Right atrium auricular region (tissue), 2 donors: ENCODE data around the gene ZFTA. TPM values are rescaled to one million over a fixed set of nuclear protein-coding genes. Genes with fewer than 3 reads are reported as not detected.

Experiments
- DNase-seq: peaks from one replicate; pipeline ENCODE4 v3.0.0-alpha.2; 2019; ENCODE audit warnings: low spot score
- H3K27ac ChIP-seq, 2 donors: fragments of 200-600 bp; sonication (generic); 1 replicate in 1 of 2; 2 replicates in 1 of 2; pipeline ENCODE4 v1.5.1; 2016 to 2019
- H3K27me3 ChIP-seq, 2 donors: fragments of 200-600 bp; sonication (generic); one replicate each; pipeline versions ENCODE4 v1.5.1 to v1.6.0; 2017 to 2019
- H3K36me3 ChIP-seq: fragments of 200-600 bp; sonication (generic); one replicate; pipeline ENCODE4 v1.5.1; 2016
- H3K4me1 ChIP-seq, 2 donors: fragments of 200-600 bp; sonication (generic); one replicate each; pipeline versions ENCODE4 v1.5.1 to v1.6.0; 2017 to 2019
- H3K4me3 ChIP-seq, 2 donors: fragments of 200-600 bp; sonication (generic); 1 replicate in 1 of 2; 2 replicates in 1 of 2; pipeline ENCODE4 v1.5.1; 2017 to 2019; ENCODE audit warnings: mild to moderate bottlenecking in 1 of 2, moderate library complexity in 1 of 2
- H3K9me3 ChIP-seq, 2 donors: fragments of 200-600 bp; sonication (generic); one replicate each; pipeline ENCODE4 v1.5.1; 2019
- total RNA-seq, 2 donors: library from RNA; depleted of rRNA; stranded (reverse); fragments of >200 nt; gene quantifications; one replicate each; pipeline ENCODE4 v1.1.0, GENCODE V29; 2016
- TF ChIP-seq, protein P1 (sequence below), 2 donors: fragments of 200-600 bp; sonication (generic); IDR thresholded peaks; one replicate each; pipeline ENCODE4 v1.5.1; 2019; ENCODE audit warnings: antibody characterized with exemption in 2 of 2

The ZFTA gene
- total RNA-seq, 2 donors from 2014 or later = 12.2 to 18.5 TPM

DNA sequence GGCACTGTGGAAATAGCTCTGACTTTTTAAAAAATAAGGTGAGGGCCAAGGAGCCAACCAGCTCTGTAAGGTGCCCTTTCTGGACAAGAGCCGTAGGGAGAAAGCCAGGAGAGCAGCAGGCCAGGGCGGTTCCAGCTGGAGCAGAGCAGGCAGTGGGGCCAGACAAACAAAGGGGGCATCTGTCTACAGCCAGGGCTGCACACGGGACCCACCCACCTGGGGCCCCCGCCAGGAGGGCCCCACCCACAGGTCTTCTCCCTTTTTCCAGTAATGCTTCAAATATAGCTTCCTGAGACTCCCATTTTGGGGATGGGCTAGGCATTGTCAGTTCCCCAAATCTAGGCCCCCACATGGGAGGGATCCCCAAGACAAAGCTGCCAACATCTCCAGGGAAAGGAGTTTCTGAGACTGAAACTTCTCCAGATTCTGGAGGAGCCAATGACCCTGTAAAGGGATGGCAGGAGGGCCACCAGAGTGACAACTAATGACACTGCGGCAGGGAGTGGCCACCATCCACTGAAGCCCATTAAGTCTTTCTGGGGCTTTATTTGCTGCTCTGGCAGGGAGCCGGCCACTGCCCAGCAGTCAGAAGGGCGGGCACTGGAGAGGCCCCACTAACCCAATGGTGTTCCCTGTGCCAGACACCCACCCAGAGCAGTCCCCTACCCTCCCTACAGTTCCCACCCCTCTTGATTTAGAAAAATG is 1.9 kb downstream of the ZFTA start:
- TF ChIP-seq, protein P1, sequence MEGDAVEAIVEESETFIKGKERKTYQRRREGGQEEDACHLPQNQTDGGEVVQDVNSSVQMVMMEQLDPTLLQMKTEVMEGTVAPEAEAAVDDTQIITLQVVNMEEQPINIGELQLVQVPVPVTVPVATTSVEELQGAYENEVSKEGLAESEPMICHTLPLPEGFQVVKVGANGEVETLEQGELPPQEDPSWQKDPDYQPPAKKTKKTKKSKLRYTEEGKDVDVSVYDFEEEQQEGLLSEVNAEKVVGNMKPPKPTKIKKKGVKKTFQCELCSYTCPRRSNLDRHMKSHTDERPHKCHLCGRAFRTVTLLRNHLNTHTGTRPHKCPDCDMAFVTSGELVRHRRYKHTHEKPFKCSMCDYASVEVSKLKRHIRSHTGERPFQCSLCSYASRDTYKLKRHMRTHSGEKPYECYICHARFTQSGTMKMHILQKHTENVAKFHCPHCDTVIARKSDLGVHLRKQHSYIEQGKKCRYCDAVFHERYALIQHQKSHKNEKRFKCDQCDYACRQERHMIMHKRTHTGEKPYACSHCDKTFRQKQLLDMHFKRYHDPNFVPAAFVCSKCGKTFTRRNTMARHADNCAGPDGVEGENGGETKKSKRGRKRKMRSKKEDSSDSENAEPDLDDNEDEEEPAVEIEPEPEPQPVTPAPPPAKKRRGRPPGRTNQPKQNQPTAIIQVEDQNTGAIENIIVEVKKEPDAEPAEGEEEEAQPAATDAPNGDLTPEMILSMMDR (IDR thresholded peaks at IDR 0.05) = no peak
- DNase-seq = no peak
- H3K36me3 ChIP-seq = no peaks in the 10 kb centered on the region
- H3K4me1 ChIP-seq = peaks cover 0 to 62% of the 10 kb centered on the region in 2 donors
- H3K9me3 ChIP-seq = no peaks in the 10 kb centered on the region
- H3K27ac ChIP-seq = peak overlapping the region in 1 of 2 donors; percentile 82
- no peaks in the 10 kb centered on the region for H3K27me3 ChIP-seq
- peak overlapping the region in 1 of 2 donors; percentile 85 for H3K4me3 ChIP-seq

DNA sequence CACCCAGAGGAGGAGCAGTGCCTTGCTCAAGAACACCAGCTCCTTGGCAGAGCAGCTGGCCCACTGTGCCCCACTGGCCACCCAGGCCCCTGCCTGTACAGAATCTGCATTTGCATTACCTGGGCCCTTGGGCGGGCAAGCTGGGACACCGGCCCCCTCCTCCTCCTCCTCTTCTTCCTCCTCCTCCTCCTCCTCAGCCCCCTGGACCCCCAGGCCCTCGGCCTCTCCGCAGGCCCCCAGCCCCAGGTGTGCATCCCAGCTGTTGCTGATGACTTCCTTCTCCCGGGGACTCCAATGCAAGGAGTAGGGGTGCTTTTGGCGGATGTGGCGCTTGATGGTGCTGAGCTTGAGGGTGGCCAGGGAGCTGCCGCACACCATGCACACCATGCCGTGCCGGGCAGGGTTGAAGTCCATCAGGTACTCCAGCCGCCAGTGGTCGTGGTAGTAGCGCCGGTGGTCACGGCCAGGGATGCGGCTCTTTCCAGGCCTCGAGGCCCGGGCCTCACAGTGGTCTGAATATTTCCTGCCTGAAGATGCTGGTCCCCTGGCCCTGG is 2.8 kb downstream of the ZFTA start:
- Histone ChIP-seq H3K4me1 (peaks cover 0 to 62% of the 10 kb centered on the region in 2 donors), H3K36me3 (no peaks in the 10 kb centered on the region), H3K27me3 (no peaks in the 10 kb centered on the region), H3K9me3 (no peaks in the 10 kb centered on the region), H3K27ac (no peak overlapping the region), H3K4me3 (no peak overlapping the region)
- no peak for DNase-seq
- TF ChIP-seq, protein P1 (IDR thresholded peaks at IDR 0.05) = no peak

DNA sequence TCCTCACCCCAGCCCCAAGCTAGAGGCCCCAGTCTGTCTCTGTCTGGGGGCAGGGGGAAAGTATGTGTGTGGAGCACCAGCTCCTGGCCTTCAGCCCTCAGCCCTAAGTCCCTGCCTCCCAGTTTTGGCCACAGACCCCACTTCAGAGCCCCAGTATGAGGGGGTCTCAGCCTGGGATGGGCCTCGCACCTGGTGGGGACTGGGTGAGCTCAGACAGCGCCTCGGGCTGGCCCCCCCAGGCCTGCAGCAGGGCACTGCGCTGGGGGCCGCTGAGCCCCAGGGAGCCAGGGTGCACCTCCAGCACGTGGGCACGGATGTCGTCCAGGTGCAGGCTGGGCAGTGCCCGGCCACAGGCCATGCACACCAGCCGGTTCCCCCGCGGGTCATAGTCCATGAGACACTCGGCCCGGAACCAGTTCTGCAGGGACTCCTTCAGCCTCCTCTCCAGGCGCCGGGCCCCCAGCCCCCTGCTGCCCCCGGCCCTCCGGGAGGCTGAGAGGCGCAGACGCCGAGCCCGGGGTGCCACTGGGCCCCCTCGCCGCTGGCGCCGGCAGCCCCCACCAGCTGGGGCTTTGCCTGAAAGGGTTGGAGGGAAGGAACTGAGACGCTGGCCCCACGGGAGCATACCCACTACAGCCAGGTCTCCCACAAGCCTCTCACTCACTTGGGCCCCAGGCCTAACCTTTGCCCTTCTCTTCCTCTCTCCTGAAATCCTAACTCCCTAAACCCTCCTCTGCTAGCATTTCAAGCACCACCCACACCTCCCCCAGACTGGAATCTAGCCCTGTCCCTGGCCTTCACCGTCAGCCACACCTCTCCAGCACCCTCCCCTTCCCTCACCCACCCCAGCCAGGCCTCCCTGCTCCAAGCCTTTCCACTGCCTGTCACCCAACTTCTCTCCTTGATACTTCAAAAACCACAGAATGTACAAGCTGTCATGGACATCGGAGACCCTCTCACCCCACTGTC is 3.6 kb downstream of the ZFTA start:
- no peaks in the 10 kb centered on the region for H3K27me3 ChIP-seq
- no peaks in the 10 kb centered on the region for H3K36me3 ChIP-seq
- H3K4me3 ChIP-seq = no peak overlapping the region
- no peak for DNase-seq
- H3K9me3 ChIP-seq = no peaks in the 10 kb centered on the region
- peak overlapping the region in 1 of 2 donors; percentile 73 for H3K27ac ChIP-seq
- TF ChIP-seq, protein P1 (IDR thresholded peaks at IDR 0.05) = no peak
- H3K4me1 ChIP-seq = peaks cover 0 to 60% of the 10 kb centered on the region in 2 donors

DNA sequence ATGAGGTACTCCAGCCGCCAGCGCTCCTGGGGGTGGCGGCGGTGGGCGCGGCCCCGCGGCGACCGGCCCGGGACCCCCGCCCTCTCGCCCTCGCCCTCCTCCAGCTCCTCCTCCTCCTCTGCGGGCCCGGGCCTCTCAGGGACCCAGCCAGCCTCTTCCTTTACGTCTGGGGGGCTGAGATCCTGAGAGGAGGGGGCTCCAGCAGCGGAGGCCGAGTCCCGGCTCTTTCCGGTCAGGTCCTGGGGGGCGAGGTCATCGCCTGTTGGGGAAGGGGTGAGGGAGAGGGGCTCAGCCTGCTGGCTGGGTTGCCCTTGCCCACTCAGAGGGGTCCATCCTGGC is 4.3 kb downstream of the ZFTA start:
- H3K9me3 ChIP-seq = no peaks in the 10 kb centered on the region
- peak overlapping the region in 1 of 2 donors; percentile 60 for H3K4me3 ChIP-seq
- no peaks in the 10 kb centered on the region for H3K36me3 ChIP-seq
- H3K4me1 ChIP-seq = peaks cover 0 to 53% of the 10 kb centered on the region in 2 donors
- no peak for DNase-seq
- peak overlapping the region in 1 of 2 donors; percentile 73 for H3K27ac ChIP-seq
- H3K27me3 ChIP-seq = no peaks in the 10 kb centered on the region
- TF ChIP-seq, protein P1 (IDR thresholded peaks at IDR 0.05) = no peak

DNA sequence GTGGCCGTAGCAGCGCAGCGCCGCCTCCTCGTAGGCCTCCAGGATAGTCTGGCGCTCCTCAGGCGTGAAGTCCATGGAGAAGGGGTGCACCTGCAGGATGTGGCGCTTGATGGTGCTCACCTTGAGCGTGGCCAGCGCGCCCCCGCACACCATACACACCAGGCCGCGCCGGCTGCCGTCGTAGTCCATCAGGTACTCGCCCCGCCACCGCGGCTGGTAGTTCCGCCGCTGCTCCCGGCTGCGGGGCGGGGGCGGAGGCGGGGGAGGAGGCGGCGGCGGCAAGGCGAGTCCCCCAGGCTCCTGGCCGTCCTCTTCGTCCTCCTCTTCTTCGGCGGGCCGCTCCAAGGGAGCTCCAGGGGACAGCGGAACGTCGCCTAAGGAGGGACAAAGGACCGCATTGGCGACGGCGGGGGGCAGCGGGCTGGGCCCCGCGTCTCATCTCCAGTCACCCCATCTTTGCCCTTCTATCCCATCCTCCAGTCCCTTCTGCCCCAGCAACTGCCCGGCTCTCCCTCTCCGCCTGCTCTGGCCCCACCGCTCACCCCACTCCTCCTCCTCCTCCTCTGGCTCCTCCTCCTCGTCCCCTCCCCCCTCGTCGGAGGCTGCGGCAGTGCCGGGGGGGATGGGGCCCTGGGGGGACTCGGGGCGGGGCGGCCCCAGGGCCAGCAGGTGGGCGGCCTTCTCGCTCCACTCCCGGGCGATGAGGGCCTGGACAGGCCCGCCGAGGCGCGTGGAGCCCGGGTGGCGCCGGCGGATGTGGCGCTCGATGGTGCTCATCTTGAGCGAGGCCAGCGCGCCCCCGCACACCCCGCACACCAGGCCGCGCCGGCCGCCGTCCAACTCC is 4.9 kb downstream of the ZFTA start:
- peaks cover 0 to 52% of the 10 kb centered on the region in 2 donors for H3K4me1 ChIP-seq

More for the DNA sequence above, 4.9 kb downstream of the ZFTA start:
- no peaks in the 10 kb centered on the region for H3K9me3 ChIP-seq
- no peak for DNase-seq
- TF ChIP-seq, protein P1 (IDR thresholded peaks at IDR 0.05) = no peak
- peak overlapping the region; percentile 45 to 60 for H3K4me3 ChIP-seq
- H3K27me3 ChIP-seq = no peaks in the 10 kb centered on the region
- peaks cover 2% of the 10 kb centered on the region for H3K36me3 ChIP-seq
- peak overlapping the region; percentile 66 to 73 for H3K27ac ChIP-seq
